ENCODE results near the gene KLHDC10. TPM values are rescaled to one million over a fixed set of nuclear protein-coding genes. Genes with fewer than 3 reads are reported as not detected.

Gene KLHDC10
- polyA plus RNA-seq, 1 donor from 2014 or later: 59.1 TPM

DNA sequence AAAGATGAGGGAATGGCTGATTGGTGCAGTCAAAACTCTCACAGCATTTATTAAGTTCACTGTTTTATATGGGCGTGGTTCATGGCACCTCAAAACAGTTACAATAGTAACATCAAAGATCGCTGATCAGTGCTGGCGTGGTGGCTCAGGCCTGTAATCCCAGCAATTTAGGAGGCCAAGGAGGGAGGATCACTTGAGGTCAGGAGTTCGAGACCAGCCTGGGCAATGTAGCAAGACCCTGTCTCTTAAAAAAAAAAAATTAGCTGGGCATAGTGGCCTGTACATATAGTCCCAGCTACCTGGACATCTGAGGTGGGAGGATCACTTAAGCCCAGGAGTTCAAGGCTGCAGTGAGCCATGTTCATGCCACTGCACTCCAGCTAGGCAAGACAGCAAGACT, 48.5 kb downstream of the KLHDC10 start:
- H3K27me3 ChIP-seq (ENCODE audit: insufficient read depth, low read depth, low read length): no peaks in the 10 kb centered on the region
- no peaks in the 10 kb centered on the region for H4K20me1 ChIP-seq (ENCODE audit: insufficient read depth)
- no peaks in the 10 kb centered on the region for H3K79me2 ChIP-seq (replicated peaks; ENCODE audit: insufficient read depth, low read length)
- H2AFZ ChIP-seq (ENCODE audit: low read depth, low read length): no peak overlapping the region
- H3K4me2 ChIP-seq (ENCODE audit: low read length): no peak overlapping the region
- no peaks in the 10 kb centered on the region for H3K9me3 ChIP-seq (ENCODE audit: low read length)
- no peak overlapping the region for H3K4me3 ChIP-seq (ENCODE audit: low read length)
- H3K9ac ChIP-seq (ENCODE audit: low read length): no peak overlapping the region
- no peaks in the 10 kb centered on the region for H3F3A ChIP-seq (ENCODE audit: insufficient read depth, low read length, poor library complexity, severe bottlenecking)
- no peak overlapping the region for H3K27ac ChIP-seq (ENCODE audit: low read length)
- H3K36me3 ChIP-seq (ENCODE audit: insufficient read depth, low read length): peaks cover 11% of the 10 kb centered on the region
- H3K9me2 ChIP-seq (ENCODE audit: insufficient read depth, low read length): no peaks in the 10 kb centered on the region
- TF ChIP-seq POLR2AphosphoS5 (IDR thresholded peaks at IDR 0.05) (no peak), MXI1 (conservative IDR thresholded peaks at IDR 0.05; ENCODE audit: poor library complexity, severe bottlenecking) (no peak), EZH2 (IDR thresholded peaks at IDR 0.05; ENCODE audit: borderline replicate concordance, insufficient read depth, low read length, poor library complexity, severe bottlenecking) (no peak), SMC3 (conservative IDR thresholded peaks at IDR 0.05; ENCODE audit: poor library complexity) (no peak), REST (IDR thresholded peaks at IDR 0.05; ENCODE audit: borderline replicate concordance) (no peak), TAF1 (IDR thresholded peaks at IDR 0.05; ENCODE audit: low read depth) (no peak), RAD21 (conservative IDR thresholded peaks at IDR 0.05) (no peak), EP300 (conservative IDR thresholded peaks at IDR 0.05; ENCODE audit: poor library complexity, severe bottlenecking) (no peak)
- TF ChIP-seq, protein P1, sequence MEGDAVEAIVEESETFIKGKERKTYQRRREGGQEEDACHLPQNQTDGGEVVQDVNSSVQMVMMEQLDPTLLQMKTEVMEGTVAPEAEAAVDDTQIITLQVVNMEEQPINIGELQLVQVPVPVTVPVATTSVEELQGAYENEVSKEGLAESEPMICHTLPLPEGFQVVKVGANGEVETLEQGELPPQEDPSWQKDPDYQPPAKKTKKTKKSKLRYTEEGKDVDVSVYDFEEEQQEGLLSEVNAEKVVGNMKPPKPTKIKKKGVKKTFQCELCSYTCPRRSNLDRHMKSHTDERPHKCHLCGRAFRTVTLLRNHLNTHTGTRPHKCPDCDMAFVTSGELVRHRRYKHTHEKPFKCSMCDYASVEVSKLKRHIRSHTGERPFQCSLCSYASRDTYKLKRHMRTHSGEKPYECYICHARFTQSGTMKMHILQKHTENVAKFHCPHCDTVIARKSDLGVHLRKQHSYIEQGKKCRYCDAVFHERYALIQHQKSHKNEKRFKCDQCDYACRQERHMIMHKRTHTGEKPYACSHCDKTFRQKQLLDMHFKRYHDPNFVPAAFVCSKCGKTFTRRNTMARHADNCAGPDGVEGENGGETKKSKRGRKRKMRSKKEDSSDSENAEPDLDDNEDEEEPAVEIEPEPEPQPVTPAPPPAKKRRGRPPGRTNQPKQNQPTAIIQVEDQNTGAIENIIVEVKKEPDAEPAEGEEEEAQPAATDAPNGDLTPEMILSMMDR (IDR thresholded peaks at IDR 0.05; ENCODE audit: poor library complexity, severe bottlenecking): no peak

DNA sequence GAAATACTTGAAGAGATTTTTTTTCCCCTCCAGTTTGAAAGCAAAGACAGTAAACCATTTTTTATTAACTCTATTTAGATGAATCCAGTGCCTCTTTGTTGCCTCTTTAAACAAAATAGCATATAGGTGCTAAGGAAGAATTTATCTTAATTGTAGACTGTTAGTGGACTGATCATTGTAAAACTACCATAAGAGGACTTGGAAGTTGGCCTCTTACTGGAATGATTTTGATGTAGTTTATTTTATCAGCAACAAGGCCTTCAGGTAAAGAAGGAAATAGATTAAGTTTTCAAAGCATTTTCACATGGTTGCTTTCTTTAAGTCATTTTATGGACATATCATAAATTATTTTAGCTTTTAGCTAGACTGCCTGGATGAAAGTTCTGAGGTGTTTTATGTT, 53.2 kb downstream of the KLHDC10 start:
- no peak overlapping the region for H3K27ac ChIP-seq (ENCODE audit: low read length)
- no peaks in the 10 kb centered on the region for H3K9me2 ChIP-seq (ENCODE audit: insufficient read depth, low read length)
- peaks cover 13% of the 10 kb centered on the region for H3K36me3 ChIP-seq (ENCODE audit: insufficient read depth, low read length)
- H3K27me3 ChIP-seq (ENCODE audit: insufficient read depth, low read depth, low read length): no peaks in the 10 kb centered on the region
- no peak overlapping the region for H3K4me3 ChIP-seq (ENCODE audit: low read length)
- H3F3A ChIP-seq (ENCODE audit: insufficient read depth, low read length, poor library complexity, severe bottlenecking): no peaks in the 10 kb centered on the region
- no peaks in the 10 kb centered on the region for H3K79me2 ChIP-seq (replicated peaks; ENCODE audit: insufficient read depth, low read length)
- no peak overlapping the region for H3K9ac ChIP-seq (ENCODE audit: low read length)
- no peak overlapping the region for H2AFZ ChIP-seq (ENCODE audit: low read depth, low read length)
- no peak for TF ChIP-seq TAF1 (IDR thresholded peaks at IDR 0.05; ENCODE audit: low read depth)
- no peak for TF ChIP-seq SMC3 (conservative IDR thresholded peaks at IDR 0.05; ENCODE audit: poor library complexity)
- TF ChIP-seq EZH2 (IDR thresholded peaks at IDR 0.05; ENCODE audit: borderline replicate concordance, insufficient read depth, low read length, poor library complexity, severe bottlenecking): no peak
- TF ChIP-seq, protein P1 (IDR thresholded peaks at IDR 0.05; ENCODE audit: poor library complexity, severe bottlenecking): no peak
- no peak for TF ChIP-seq EP300 (conservative IDR thresholded peaks at IDR 0.05; ENCODE audit: poor library complexity, severe bottlenecking)
- TF ChIP-seq REST (IDR thresholded peaks at IDR 0.05; ENCODE audit: borderline replicate concordance): no peak
- no peak for TF ChIP-seq POLR2AphosphoS5 (IDR thresholded peaks at IDR 0.05)
- H3K9me3 ChIP-seq (ENCODE audit: low read length): no peaks in the 10 kb centered on the region
- H4K20me1 ChIP-seq (ENCODE audit: insufficient read depth): no peaks in the 10 kb centered on the region
- no peak overlapping the region for H3K4me2 ChIP-seq (ENCODE audit: low read length)
